ES-I3 (cell line): ENCODE results near the gene OLFM1.
A peak's percentile ranks its signal among the peaks of the same experiment; 100 is the strongest.

ENCODE experiments used
- H3K36me3 ChIP-seq: 2 replicates; pipeline ENCODE4 v1.6.1; 2013; ENCODE audit warnings: mild to moderate bottlenecking, low read length, control low read depth, moderate library complexity; ENCODE audit not compliant: insufficient read depth
- H3K4me1 ChIP-seq: 2 replicates; pipeline ENCODE4 v1.6.1; 2013; ENCODE audit warnings: mild to moderate bottlenecking, control low read depth, low read length; ENCODE audit not compliant: insufficient read depth
- H3K9ac ChIP-seq: 2 replicates; pipeline ENCODE4 v1.6.1; 2013; ENCODE audit warnings: low read depth, mild to moderate bottlenecking, low read length, moderate library complexity
- H3K9me3 ChIP-seq: 2 replicates; pipeline ENCODE4 v1.6.1; 2013; ENCODE audit warnings: mild to moderate bottlenecking, low read length, moderate library complexity; ENCODE audit not compliant: control insufficient read depth, insufficient read depth

OLFM1 gene

DNA sequence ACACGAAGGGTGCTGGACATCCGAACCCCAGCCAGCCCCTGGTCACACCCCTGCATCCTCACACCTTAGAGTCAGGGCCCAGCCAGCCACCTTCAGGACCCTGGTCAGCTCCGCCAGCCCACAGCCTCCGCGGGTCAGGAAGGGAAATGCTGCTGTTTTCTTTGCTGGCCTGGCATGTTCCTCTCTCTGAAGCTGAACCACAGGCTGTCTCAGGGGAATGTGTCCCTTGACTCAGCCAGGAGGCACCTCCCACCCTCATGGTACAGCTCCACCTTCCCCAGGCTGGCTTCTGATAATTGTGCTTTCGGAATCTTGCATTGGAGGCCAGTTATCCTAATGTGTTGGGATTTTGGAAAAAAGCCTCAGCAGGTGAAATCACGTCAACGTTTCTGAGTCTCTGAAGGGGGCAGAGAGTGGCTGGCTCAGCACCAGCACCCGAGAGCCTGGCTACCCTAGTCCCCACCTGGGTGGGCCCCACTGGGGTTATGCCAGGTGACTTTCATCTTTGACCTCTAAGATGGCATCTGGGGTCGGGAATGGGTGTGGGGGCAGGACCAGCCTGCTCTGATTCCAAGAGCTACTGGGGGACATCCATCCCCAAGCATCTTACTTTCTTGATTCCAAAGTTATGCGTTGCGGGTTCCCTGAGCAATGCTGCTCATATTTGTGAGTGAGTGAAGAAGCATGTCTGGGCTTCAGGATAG is 9.8 kb upstream of the OLFM1 start:
- no peaks in the 10 kb centered on the region for H3K9me3 ChIP-seq

GRCh38 chr9:135078361-135078821 is 9.1 kb upstream of the OLFM1 start:
- H3K9ac ChIP-seq = no peak overlapping the region
- no peaks in the 10 kb centered on the region for H3K9me3 ChIP-seq
- no peaks in the 10 kb centered on the region for H3K36me3 ChIP-seq
- no peaks in the 10 kb centered on the region for H3K4me1 ChIP-seq

More for the DNA sequence above, 9.8 kb upstream of the OLFM1 start:
- Histone ChIP-seq H3K36me3 (no peaks in the 10 kb centered on the region), H3K4me1 (no peaks in the 10 kb centered on the region), H3K9ac (no peak overlapping the region)

DNA sequence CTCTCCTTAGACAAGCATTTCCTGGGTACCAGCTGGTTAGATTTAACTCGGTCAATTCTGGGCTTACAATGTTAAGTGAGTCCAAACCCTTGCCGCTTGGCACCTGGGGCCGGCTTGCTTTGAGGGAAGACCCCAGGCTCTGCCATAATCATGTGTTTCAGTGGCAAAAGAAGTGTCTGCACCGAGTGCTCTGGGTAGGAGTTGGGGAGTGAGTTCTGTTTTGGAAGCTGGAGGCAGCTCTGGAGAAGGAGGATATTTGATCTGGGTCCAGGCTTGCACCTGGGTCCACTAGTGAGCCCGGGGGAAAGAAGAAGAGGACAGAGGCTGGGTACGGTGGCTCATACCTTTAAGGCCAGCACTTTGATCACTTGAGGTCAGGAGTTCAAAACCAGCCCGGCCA is 8.4 kb upstream of the OLFM1 start:
- Histone ChIP-seq H3K9ac (no peak overlapping the region), H3K4me1 (no peaks in the 10 kb centered on the region), H3K9me3 (no peaks in the 10 kb centered on the region), H3K36me3 (no peaks in the 10 kb centered on the region)

- no peak overlapping the region for H3K9ac ChIP-seq
- no peaks in the 10 kb centered on the region for H3K4me1 ChIP-seq
- no peaks in the 10 kb centered on the region for H3K36me3 ChIP-seq
- H3K9me3 ChIP-seq = no peaks in the 10 kb centered on the region
Measured at GRCh38 chr9:135079676-135080075, 7.8 kb upstream of the OLFM1 start.

DNA sequence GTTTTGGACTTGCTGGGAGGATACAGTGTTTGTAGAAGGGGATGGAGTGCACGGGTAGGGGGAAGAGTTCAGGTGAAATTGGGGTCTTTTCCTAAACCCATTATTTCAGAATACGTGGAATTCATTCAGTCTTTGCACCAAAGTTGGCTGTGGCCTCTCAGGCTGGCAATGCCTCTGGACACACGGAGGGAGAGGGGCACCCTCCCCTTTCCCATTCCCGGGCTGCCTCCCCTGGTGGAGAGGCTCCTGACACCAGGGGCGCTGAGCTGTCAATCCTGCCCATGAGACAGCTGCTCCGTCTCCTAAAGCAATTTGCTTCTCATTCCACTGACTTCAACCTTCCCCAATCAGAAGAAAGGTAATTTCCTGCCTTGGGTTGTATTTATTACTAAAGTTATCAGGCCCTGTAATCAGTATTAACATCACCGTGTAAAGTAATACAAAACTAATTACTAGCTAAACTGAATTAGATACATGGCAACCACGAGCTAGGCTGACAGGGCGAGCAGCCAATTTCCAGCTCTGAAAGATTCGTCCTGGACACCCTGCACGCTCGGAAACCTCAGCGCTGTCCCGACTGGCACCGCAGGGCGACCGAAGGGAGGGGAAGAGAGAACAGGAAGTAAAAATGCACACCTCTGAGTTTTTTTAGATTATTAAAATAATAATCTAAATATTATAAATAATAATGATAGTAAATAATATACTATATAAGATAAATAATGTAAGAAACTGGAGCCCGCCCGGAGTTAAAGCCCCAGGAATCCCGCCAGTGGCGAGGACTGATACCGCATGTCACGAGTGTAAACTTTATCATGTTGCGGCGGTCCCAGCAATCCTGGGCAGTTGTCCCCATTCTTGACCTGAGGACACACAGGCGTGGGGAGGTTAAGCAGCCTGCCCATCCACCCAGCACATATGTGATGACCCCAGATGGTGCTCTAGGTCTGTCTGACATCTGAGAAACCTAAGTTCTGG is 6.9 kb upstream of the OLFM1 start:
- Histone ChIP-seq H3K36me3 (no peaks in the 10 kb centered on the region), H3K9me3 (no peaks in the 10 kb centered on the region), H3K9ac (no peak overlapping the region), H3K4me1 (no peaks in the 10 kb centered on the region)

DNA sequence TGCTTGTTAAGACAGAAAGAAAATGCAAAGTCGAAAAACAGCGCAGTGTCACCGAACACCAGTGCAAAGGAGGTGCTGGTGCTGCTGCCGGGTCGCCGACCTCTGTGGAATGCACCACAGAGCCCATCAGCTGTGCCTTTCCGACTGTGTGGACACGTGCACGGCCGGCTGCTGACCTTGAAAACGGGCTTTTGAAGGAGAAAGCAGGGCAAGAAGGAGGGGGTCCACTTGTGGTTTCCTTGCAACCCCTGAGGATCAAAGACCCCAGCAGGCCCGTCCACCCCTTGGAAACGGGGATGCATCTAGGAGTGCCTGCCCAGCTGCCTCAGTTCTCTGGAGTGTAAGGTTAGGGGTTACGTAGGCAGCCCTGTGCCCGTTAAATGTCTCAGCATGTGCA is 6.2 kb upstream of the OLFM1 start:
- no peaks in the 10 kb centered on the region for H3K4me1 ChIP-seq
- no peaks in the 10 kb centered on the region for H3K9me3 ChIP-seq
- H3K36me3 ChIP-seq = no peaks in the 10 kb centered on the region

DNA sequence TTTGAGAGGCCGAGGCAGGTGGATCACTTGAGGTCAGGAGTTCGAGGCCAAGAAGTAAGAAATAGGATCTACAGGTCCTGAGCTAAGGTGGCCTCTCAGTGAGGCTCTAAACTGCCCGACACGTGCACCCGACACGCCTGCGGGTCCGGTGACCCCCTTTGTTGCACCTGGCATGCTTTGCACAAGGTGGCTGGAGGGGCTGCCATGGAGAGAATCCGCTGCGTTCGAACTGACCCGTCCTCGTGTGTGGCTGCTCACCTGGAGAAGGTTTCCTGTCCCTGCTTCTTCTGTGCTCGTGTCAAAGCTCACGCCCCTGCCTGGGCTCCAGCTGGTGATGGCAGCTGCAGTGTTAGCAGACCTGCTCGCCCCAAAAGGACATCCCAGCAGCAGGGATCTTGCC is 5.7 kb upstream of the OLFM1 start:
- no peak overlapping the region for H3K9ac ChIP-seq
- no peaks in the 10 kb centered on the region for H3K9me3 ChIP-seq
- H3K36me3 ChIP-seq = no peaks in the 10 kb centered on the region
- H3K4me1 ChIP-seq = no peaks in the 10 kb centered on the region

More for the DNA sequence above, 6.2 kb upstream of the OLFM1 start:
- H3K9ac ChIP-seq = no peak overlapping the region

DNA sequence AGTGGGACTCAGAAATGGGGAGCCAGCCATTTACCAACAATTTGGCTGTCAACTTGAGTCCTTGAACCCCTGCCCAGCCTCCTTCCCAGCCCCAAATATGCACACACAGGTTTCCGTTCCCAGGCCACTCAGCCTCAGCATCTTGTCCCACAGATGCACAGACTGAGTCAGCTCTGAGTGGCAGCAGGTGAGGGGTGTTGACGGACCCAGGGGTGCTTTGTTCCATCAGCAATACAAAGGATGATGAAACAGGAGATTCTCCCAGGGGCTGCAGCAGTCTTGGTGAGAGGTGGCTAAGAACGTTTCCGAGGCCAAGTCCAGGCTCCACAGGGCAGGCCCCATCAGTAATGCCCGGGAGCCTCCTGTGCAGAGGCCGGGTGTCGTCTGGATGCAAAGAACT is 4.9 kb upstream of the OLFM1 start:
- Histone ChIP-seq H3K9ac (no peak overlapping the region), H3K36me3 (no peaks in the 10 kb centered on the region), H3K4me1 (no peaks in the 10 kb centered on the region), H3K9me3 (no peaks in the 10 kb centered on the region)

GRCh38 chr9:135083241-135083810 is 4.1 kb upstream of the OLFM1 start:
- no peak overlapping the region for H3K9ac ChIP-seq
- no peaks in the 10 kb centered on the region for H3K4me1 ChIP-seq
- H3K9me3 ChIP-seq = no peaks in the 10 kb centered on the region
- no peaks in the 10 kb centered on the region for H3K36me3 ChIP-seq

DNA sequence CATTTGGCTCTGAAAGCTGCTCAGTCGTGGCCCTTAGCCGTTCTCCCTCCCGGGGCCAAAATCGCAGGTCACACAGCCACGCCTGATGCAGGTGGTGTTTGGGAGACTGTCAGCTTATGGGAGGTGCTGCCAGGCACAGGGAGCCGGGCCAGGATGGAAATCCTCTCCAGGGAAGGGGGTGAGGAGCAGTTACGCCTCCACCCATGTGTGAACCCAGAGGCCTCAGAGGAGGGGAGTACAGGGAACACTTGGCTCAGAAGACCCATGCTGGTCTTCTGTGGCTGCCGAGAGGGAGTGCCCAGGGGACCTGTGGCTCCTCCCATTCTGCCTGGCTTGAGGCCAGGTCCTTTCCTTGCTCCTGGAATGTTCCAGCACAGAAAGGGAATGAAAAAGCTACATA is 3.6 kb upstream of the OLFM1 start:
- no peaks in the 10 kb centered on the region for H3K4me1 ChIP-seq
- H3K9ac ChIP-seq = no peak overlapping the region
- no peaks in the 10 kb centered on the region for H3K9me3 ChIP-seq

GRCh38 chr9:135084262-135084661 is 3.2 kb upstream of the OLFM1 start:
- Histone ChIP-seq H3K36me3 (no peaks in the 10 kb centered on the region), H3K9me3 (no peaks in the 10 kb centered on the region), H3K4me1 (no peaks in the 10 kb centered on the region), H3K9ac (no peak overlapping the region)

More for the DNA sequence above, 3.6 kb upstream of the OLFM1 start:
- H3K36me3 ChIP-seq = no peaks in the 10 kb centered on the region

DNA sequence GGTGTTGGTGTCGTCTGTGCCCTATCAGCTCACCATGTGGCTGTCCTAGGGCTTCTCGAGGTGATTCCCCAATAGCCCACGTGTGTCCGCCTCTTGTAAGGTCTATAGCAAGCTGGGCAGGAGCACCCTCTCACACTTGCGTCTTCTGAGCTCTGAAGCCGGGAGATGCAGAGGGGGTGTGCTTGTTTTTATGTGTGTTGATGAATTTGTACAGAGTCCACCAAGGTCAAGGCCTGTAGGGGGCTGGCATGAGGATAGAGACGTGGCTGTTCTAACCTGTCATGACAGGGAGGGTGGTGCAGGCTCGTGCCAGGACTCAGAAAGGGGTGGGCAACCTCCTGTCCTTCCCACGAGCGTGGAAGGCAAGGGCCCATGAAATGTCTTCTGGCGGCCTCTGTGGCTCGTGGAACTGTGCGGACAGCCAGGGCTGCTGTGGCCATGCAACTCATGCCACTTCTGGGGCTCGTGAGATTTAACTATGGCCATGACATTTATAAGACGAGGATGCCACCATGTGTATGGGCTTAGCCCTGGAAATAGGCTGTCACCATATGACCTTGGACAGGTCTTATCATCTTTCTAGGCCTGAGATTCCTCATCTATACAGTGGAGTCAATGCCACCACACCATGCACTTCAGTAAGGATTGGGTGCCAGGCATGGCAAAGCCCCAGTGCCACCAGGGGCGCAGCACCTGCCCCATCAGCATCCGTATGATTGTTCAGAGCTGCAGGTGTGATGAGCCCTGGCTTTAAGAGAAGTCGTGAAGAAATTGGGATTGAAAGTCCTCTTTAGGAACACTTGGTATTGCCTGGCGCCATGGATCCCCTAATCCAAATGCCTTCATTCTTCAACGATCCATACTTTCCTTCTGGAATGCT is 2.3 kb upstream of the OLFM1 start:
- H3K9me3 ChIP-seq = no peaks in the 10 kb centered on the region
- H3K9ac ChIP-seq = no peak overlapping the region

GRCh38 chr9:135085830-135086546 is 1.5 kb upstream of the OLFM1 start:
- no peaks in the 10 kb centered on the region for H3K9me3 ChIP-seq
- no peaks in the 10 kb centered on the region for H3K4me1 ChIP-seq
- H3K9ac ChIP-seq = peak overlapping the region; percentile 39; the same call in 1 of the 2 replicates
- no peaks in the 10 kb centered on the region for H3K36me3 ChIP-seq

More for the DNA sequence above, 2.3 kb upstream of the OLFM1 start:
- H3K36me3 ChIP-seq = no peaks in the 10 kb centered on the region
- H3K4me1 ChIP-seq = no peaks in the 10 kb centered on the region
